Hematopoietic multipotent progenitor cell (in vitro differentiated cells): ENCODE measurements around the gene SMCO4. TPM values are rescaled to one million over a fixed set of nuclear protein-coding genes. Genes with fewer than 3 reads are reported as not detected.
"Not testable (repeated sequence)": the region's sequence is repeated elsewhere in the genome, so short reads cannot be mapped to it uniquely, and the experiment has no call there.

Experiments
- DNase-seq, 3 donors: peaks; one replicate each; pipeline ENCODE4 v3.0.0-alpha.2; 2011 to 2015; ENCODE audit warnings: low read depth in 2 of 3, low spot score in 2 of 3
- small RNA-seq: library from RNA; depleted of rRNA; stranded (forward); fragments of <200 nt; gene quantifications from one replicate; pipeline ENCODE3, GENCODE V24; 2012
- total RNA-seq: library from RNA; depleted of rRNA; stranded (reverse); fragments of >200 nt; gene quantifications from one replicate; pipeline ENCODE4 v1.2.3, GENCODE V29; 2012

Gene SMCO4
- total RNA-seq, 1 donor: 8.1 TPM

GRCh38 chr11:93481279-93481678 lies 61.9 kb downstream of the SMCO4 start:
- DNase-seq: no peak

GRCh38 chr11:93480756-93481155 lies 62.4 kb downstream of the SMCO4 start:
- DNase-seq: no peak

GRCh38 chr11:93480256-93480655 lies 62.9 kb downstream of the SMCO4 start:
- no peak for DNase-seq

GRCh38 chr11:93478841-93479240 lies 64.3 kb downstream of the SMCO4 start:
- no peak for DNase-seq

GRCh38 chr11:93477684-93478234 lies 65.4 kb downstream of the SMCO4 start:
- DNase-seq: no peak

- DNase-seq: no peak
Measured at GRCh38 chr11:93476796-93477195, 66.4 kb downstream of the SMCO4 start.

GRCh38 chr11:93474123-93474522 lies 69.1 kb downstream of the SMCO4 start:
- DNase-seq: no peak

GRCh38 chr11:93468290-93468689 lies 74.9 kb downstream of the SMCO4 start:
- no peak for DNase-seq

- DNase-seq: no peak
Measured at GRCh38 chr11:93467054-93467453, 76.1 kb downstream of the SMCO4 start.

- peak in 1 of 3 donors; percentile 26 for DNase-seq
Measured at GRCh38 chr11:93464927-93465540, 78.2 kb downstream of the SMCO4 start.

- DNase-seq: not testable (repeated sequence)
Measured at GRCh38 chr11:93463666-93464065, 79.5 kb downstream of the SMCO4 start.

GRCh38 chr11:93458286-93458685 lies 84.9 kb downstream of the SMCO4 start:
- no peak for DNase-seq

GRCh38 chr11:93444617-93445073 lies 98.5 kb downstream of the SMCO4 start:
- DNase-seq: no peak

GRCh38 chr11:93443232-93443631 lies 100.0 kb downstream of the SMCO4 start:
- DNase-seq: not testable (repeated sequence)

GRCh38 chr11:93432247-93432646 lies 110.9 kb downstream of the SMCO4 start:
- no peak for DNase-seq

Small RNA genes lying within 50 kb of the gene (small RNA-seq; reads per million reads assigned to genes)
- not detected for gene RN7SL223P

Other genes with a start within 250 kb of the SMCO4 start
- gene DEUP1, start 212.6 kb downstream of the SMCO4 start, total RNA-seq: not detected
- 7.0 TPM for gene CEP295, start 118.3 kb upstream of the SMCO4 start, total RNA-seq
- 111 TPM for gene TAF1D, start 198.1 kb upstream of the SMCO4 start, total RNA-seq
- gene C11orf54, start 198.3 kb upstream of the SMCO4 start, total RNA-seq: 10.0 TPM
- gene MED17, start 240.9 kb upstream of the SMCO4 start, total RNA-seq: 41.5 TPM